AG10803 (cell line): ENCODE results near the gene MEN1.
A peak's percentile ranks its signal among the peaks of the same experiment; 100 is the strongest.

Source experiments
- DNase-seq: peaks from one replicate; pipeline ENCODE4 v3.0.0; 2010; ENCODE audit warnings: low read depth
- H3K4me3 ChIP-seq: 2 replicates; pipeline ENCODE4 v1.5.1; 2011; ENCODE audit warnings: mild to moderate bottlenecking, low read length, control low read depth
- TF ChIP-seq, protein P1 (sequence below): conservative IDR thresholded peaks from 2 replicates; pipeline ENCODE4 v1.5.1; 2011; ENCODE audit warnings: mild to moderate bottlenecking, low read length, control low read depth, inconsistent platforms

The MEN1 gene

DNA sequence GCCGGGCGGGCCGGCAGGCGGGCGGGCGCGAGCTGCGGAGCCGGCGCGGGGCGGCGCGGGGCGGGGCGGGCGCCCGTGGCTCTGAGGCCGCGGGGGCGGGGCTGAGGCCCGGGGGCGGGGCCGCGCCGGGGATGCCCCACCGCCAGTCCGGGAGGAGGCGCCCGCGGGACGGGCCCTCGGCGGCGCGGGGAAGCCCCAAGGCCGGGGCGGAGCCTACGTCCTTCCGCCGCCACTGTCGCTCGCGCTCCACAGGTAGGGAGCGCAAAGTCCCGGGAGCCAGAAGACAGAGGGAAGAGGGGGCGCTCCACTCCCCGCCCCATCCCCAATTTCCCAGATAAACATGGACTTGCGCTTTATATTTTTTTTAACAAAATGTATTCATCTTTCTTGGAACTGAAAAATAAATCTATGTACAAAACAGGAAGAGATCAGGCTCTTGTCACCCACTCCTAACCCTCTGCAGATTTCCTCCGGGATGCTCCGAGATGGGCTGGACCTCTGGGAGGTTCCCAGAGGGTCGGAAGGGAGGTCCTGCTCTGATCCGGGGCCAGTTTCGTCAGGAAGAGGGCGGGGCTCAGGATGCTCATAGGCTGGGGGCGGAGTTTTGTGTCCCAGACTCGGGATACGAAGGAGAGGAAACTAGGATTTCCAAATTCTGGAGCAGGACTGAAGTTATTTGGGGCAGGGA is 7.0 kb downstream of the MEN1 start, which contains the start of gene MAP4K2:
Gene MAP4K2, minus strand, starts transcription at position 57 of the 688 bp plus-strand sequence. CDS start 65 bp downstream, outside the sequence.
- H3K4me3 ChIP-seq, result peak within 1 kb of the TSS; percentile 77
- TF ChIP-seq, protein P1, sequence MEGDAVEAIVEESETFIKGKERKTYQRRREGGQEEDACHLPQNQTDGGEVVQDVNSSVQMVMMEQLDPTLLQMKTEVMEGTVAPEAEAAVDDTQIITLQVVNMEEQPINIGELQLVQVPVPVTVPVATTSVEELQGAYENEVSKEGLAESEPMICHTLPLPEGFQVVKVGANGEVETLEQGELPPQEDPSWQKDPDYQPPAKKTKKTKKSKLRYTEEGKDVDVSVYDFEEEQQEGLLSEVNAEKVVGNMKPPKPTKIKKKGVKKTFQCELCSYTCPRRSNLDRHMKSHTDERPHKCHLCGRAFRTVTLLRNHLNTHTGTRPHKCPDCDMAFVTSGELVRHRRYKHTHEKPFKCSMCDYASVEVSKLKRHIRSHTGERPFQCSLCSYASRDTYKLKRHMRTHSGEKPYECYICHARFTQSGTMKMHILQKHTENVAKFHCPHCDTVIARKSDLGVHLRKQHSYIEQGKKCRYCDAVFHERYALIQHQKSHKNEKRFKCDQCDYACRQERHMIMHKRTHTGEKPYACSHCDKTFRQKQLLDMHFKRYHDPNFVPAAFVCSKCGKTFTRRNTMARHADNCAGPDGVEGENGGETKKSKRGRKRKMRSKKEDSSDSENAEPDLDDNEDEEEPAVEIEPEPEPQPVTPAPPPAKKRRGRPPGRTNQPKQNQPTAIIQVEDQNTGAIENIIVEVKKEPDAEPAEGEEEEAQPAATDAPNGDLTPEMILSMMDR, result peak; percentile 19; the same call in 1 of the 2 replicates
- DNase-seq, result peak; percentile 74

DNA sequence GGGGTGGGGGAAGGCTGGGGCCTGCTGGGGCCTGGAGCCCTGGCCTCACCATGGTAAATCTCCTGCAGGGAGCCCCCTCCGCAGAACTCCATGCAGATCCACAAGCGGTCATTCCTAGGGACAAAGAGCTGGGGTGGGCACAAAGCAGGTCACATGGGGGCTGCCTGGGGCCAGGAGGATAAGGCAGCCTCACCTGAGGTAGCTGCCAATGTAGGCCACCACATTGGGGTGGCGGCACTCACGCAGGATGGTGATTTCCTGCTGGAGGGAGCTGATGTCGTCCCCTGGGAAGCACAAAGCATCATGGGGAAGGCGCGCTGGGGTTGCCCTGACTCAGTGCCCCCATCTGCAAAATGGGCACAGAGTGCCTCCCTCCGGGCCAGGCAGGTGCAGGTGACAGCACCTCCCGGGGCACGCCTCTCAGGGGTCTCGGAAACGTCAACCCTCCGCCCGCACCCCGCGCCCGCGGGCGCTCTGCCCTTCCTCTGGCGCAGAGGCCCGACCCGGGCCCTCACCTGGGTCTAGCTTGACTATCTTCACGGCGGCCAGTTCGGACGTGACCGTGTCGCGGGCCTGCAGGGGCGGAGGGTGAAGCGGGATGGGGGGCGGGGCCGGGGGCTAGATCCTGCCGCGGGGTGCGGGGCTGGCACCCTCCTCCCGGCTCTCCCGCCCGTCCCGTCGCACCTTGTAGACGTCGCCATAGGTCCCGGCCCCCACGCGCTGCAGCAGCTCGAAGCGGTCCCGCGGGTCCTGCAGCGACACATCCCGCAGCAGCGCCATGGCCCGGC is 7.8 kb downstream of the MEN1 start:
- TF ChIP-seq, protein P1, result no peak
- H3K4me3 ChIP-seq, result peak overlapping the region; percentile 58
- no peak for DNase-seq

DNA sequence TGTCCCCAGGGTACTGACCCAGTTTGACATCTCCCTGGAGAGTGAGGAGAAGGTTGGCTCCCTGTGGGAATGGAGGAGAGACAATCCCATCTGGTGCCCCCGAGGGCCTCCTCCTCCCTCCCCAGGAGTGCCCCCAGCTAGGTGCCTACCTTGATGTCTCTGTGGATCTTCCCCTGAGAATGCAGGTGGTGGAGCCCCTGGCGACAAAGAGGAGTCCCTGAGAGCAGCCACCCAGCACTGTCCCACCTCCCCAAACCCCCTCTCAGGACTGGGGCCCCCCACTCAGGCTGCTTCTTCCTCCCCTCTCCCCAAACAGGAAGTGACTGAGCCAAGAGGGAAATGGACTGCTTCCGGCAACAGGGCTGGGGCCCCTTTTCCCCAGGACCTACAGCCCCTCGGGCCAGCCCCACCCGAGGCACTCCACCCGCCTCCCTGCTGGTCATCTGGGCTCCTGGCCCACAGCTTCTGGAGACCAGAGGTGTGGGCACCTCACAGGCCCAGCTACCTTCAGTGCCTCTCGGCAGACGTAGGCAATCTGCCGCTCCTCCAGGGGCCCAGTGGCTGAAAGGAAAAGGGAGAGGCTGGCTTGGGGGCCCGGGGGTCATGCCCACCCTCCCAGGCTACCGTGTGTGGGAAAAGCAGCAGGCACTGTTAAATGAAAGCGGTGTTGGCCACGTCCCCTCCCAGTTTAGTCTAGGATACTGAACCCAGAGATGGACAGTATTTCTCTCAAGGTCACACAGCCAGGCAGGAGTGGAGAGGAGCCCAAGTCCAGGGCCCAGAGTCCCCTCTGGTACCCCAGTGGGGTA is 8.6 kb downstream of the MEN1 start:
- H3K4me3 ChIP-seq, result peak overlapping the region; percentile 58; the same call in 1 of the 2 replicates
- TF ChIP-seq, protein P1, result no peak
- no peak for DNase-seq

DNA sequence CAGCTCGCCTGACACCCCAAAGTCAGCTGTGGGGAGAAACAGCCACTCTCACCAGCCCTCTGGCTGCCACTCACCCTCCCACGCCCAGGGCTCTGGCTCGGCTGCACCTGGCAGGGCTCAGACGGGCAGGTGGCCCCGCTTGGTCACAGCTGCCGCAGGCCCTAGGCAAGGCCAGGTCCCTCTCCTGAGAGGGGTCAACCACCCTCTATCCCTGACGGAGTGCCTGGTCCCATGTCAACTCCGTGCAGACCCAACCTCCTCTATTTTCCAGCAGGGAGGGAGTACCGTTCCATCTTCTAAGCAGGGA is 9.2 kb downstream of the MEN1 start:
- H3K4me3 ChIP-seq, result no peak overlapping the region
- TF ChIP-seq, protein P1, result no peak
- no peak for DNase-seq

DNA sequence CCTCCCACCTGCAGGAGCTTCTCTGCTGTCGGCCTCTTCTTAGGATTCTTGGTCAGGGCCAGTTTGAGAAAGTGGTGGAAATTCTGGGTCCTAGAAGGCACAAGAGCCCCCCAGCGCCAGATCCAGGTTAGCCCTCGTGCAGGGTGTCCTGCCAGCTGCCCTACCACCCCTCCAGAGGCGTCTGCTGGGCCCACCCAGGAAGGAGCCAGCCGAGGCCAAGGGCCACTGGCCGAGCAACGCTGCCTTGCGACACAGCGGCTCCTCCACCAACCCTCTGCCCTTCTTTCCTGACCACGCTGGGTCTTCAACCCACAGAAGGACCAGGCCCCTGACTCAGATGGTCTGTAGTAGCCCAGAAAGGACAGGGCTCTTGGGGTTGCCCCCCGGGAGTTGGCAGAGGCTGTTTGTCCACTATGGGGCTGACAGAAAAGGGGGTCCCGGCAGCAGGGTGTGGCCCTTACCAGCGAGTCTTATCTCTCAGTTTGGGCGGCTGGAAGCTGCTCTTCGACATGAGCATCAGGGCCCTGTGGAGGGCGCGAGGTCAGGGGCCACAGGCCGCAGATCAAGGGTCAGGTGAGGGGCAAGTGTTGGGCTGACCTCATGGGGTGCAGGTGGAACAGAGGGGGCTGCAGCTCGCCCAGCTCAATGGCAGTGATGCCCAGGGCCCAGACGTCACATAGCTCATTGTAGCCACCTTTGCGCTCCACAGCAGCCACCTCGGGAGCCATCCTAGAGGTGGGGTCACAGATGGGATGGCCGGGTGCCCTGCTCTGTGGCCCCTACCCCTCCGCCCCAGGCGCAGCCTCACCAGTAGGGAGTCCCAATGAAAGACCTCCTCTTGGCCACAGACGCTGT is 9.8 kb downstream of the MEN1 start:
- DNase-seq, result no peak
- TF ChIP-seq, protein P1, result no peak
- no peak overlapping the region for H3K4me3 ChIP-seq

DNA sequence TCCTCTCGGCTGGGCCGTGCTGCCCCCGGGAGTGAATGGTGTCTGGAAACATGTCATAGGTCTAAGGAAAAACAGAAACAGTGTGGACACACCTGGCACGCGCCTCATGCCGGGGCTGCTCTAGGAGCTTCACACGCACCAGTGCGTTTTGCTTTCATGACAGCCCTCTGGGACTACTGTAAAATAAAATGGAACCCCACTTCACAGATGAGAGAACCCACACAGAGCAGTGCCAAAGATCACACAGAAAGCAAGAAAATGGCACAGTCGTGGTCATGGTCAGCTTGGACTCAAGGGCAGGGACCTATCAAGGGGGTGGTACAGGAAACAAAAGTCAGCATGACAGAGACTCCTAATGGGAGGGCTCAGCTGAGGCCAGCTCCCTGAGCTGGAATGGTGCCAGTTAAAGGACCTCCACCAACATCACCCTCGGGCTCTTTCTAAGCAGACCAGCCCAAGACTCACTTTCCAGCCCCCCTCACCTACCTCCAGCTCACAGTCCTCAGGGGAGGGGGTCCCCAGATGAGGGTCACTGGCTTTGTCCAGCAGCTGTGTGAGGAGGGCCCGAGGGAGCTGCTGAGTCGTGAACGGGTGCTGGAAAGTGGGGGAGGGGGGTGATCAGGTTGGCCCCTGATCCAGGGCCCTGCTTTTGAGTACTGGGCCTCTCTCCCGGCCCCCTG is 10.6 kb downstream of the MEN1 start:
- TF ChIP-seq, protein P1, result no peak
- no peak overlapping the region for H3K4me3 ChIP-seq
- no peak for DNase-seq
